ENCODE results near the gene SNAP25.

GRCh38 chr20:10236540-10237533 is 18.2 kb downstream of the SNAP25 start:
- no peak for TF ChIP-seq POLR2AphosphoS5 (IDR thresholded peaks at IDR 0.05)
- TF ChIP-seq, protein P1, sequence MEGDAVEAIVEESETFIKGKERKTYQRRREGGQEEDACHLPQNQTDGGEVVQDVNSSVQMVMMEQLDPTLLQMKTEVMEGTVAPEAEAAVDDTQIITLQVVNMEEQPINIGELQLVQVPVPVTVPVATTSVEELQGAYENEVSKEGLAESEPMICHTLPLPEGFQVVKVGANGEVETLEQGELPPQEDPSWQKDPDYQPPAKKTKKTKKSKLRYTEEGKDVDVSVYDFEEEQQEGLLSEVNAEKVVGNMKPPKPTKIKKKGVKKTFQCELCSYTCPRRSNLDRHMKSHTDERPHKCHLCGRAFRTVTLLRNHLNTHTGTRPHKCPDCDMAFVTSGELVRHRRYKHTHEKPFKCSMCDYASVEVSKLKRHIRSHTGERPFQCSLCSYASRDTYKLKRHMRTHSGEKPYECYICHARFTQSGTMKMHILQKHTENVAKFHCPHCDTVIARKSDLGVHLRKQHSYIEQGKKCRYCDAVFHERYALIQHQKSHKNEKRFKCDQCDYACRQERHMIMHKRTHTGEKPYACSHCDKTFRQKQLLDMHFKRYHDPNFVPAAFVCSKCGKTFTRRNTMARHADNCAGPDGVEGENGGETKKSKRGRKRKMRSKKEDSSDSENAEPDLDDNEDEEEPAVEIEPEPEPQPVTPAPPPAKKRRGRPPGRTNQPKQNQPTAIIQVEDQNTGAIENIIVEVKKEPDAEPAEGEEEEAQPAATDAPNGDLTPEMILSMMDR (IDR thresholded peaks at IDR 0.05) = no peak

Data from suprapubic skin (tissue), 3 donors.